MM.1S (cell line): ENCODE data around the gene ZNF593OS.

Source experiments
- DNase-seq: peaks from one replicate; pipeline ENCODE4 v3.0.0-alpha.2; 2015
- H2AFZ ChIP-seq: fragments of 300-600 bp; sonication (generic); 2 replicates; pipeline ENCODE4 v1.6.0; 2016; ENCODE audit warnings: antibody characterized with exemption, low read length
- H3F3A ChIP-seq: fragments of 300-600 bp; sonication (generic); 2 replicates; pipeline ENCODE4 v1.6.1; 2016; ENCODE audit warnings: mild to moderate bottlenecking, antibody characterized with exemption, low read length, moderate library complexity, mixed read lengths; ENCODE audit not compliant: insufficient read depth
- H3K27ac ChIP-seq: fragments of 300-600 bp; sonication (generic); 2 replicates; pipeline ENCODE4 v1.5.1; 2016; ENCODE audit warnings: mild to moderate bottlenecking, low read length
- H3K27me3 ChIP-seq: fragments of 300-600 bp; sonication (generic); replicated peaks from 2 replicates; pipeline ENCODE4 v1.6.0; 2016; ENCODE audit warnings: low read length; ENCODE audit not compliant: insufficient read depth
- H3K36me3 ChIP-seq: fragments of 300-600 bp; sonication (generic); replicated peaks from 2 replicates; pipeline ENCODE4 v1.6.1; 2016; ENCODE audit warnings: mild to moderate bottlenecking, low read length, mixed read lengths; ENCODE audit not compliant: insufficient read depth
- H3K4me1 ChIP-seq: fragments of 300-600 bp; sonication (generic); 2 replicates; pipeline ENCODE4 v1.6.1; 2016; ENCODE audit warnings: low read length, mixed read lengths
- H3K4me2 ChIP-seq: fragments of 300-600 bp; sonication (generic); 2 replicates; pipeline ENCODE4 v1.6.0; 2016; ENCODE audit warnings: low read depth, low read length
- H3K4me3 ChIP-seq: fragments of 300-600 bp; sonication (generic); 2 replicates; pipeline ENCODE4 v1.5.1; 2016; ENCODE audit warnings: low read length, mixed read lengths
- H3K79me2 ChIP-seq: fragments of 300-600 bp; sonication (generic); 2 replicates; pipeline ENCODE4 v1.6.1; 2016; ENCODE audit warnings: mixed run types, low read length, mixed read lengths
- H3K9ac ChIP-seq: fragments of 300-600 bp; sonication (generic); 2 replicates; pipeline ENCODE4 v1.6.1; 2016; ENCODE audit warnings: low read length, mixed read lengths
- H3K9me2 ChIP-seq: fragments of 300-600 bp; sonication (generic); replicated peaks from 2 replicates; pipeline ENCODE4 v1.6.1; 2016; ENCODE audit warnings: mild to moderate bottlenecking, low read length, mixed read lengths; ENCODE audit not compliant: insufficient read depth
- H3K9me3 ChIP-seq: fragments of 300-600 bp; sonication (generic); replicated peaks from 2 replicates; pipeline ENCODE4 v1.6.1; 2016; ENCODE audit warnings: mild to moderate bottlenecking, low read length, mixed read lengths; ENCODE audit not compliant: insufficient read depth
- H4K20me1 ChIP-seq: fragments of 300-600 bp; sonication (generic); 2 replicates; pipeline ENCODE4 v1.6.1; 2016; ENCODE audit warnings: mild to moderate bottlenecking, low read length, moderate library complexity, mixed read lengths; ENCODE audit not compliant: insufficient read depth
- CTCF ChIP-seq: fragments of 300-600 bp; sonication (generic); IDR thresholded peaks from 2 replicates; pipeline ENCODE4 v1.5.1; 2016; ENCODE audit warnings: antibody characterized with exemption, low read length, mixed read lengths
- EZH2 ChIP-seq: fragments of 300-600 bp; sonication (generic); optimal IDR thresholded peaks from 2 replicates; pipeline ENCODE3; 2017; ENCODE audit warnings: low read depth, mild to moderate bottlenecking, antibody characterized with exemption, low read length, mixed read lengths

ZNF593OS gene

DNA sequence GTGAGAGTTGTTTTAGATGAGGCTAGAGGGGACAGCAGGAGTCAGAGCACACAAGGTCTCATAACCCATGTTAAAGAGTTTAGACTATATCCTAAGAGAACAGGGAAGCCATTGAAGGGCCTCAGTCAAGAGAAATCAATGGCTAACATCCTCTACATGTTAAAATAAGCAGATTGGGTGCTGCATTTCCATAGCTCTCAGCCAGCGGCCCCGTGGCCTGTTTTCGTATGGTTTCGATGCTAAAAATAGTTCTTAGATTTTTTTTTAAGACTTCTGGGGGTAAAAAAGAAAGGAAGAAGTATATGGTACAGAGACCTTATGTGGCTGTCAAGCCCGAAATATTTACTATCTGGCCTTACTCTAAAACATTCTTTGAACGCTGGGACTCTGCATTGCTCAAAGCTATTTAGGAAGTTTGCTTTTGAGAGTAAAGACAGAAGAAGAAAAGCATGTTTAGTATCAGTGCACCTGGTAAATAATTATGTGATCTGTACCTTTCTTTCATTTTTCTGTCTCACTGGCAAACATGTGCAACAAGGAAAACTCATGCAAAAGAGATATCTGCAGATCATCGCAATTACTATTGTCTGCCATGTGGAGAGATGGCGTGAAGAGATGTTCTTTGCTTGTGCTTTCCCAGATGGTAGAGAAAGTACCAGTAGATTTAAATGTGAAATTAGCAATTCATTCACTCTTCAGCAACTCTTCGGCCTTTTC is 51.6 kb downstream of the ZNF593OS start:
- Histone ChIP-seq H3K27me3 (no peaks in the 10 kb centered on the region), H3F3A (peaks cover 20% of the 10 kb centered on the region), H3K36me3 (0 out of 2 replicates have a peak, but pooled peaks cover 6% of the 10 kb centered on the region), H3K79me2 (peaks cover 63% of the 10 kb centered on the region), H3K9me2 (no peaks in the 10 kb centered on the region), H3K27ac (peak overlapping the region; percentile 73), H3K4me2 (peak overlapping the region; percentile 72), H3K9ac (peak overlapping the region; percentile 4; the same call in 1 of the 2 replicates), H4K20me1 (no peaks in the 10 kb centered on the region), H3K9me3 (no peaks in the 10 kb centered on the region), H2AFZ (no peak overlapping the region), H3K4me3 (peak overlapping the region; percentile 38), H3K4me1 (peaks cover 27% of the 10 kb centered on the region)
- TF ChIP-seq CTCF, result peak; percentile 12; the same call in 1 of the 2 replicates
- TF ChIP-seq EZH2, result no peak
- peak; percentile 71 for DNase-seq
